Parathyroid adenoma (tissue), 2 donors: Measurements from ENCODE around the gene IGFL3.

Experiments
- H2AFZ ChIP-seq: fragments of 300-600 bp; sonication (generic); one replicate; pipeline ENCODE4 v1.7.0; 2017; ENCODE audit warnings: antibody characterized with exemption, mild to moderate bottlenecking
- H3K27ac ChIP-seq: fragments of 300-600 bp; sonication (generic); one replicate; pipeline ENCODE4 v1.7.0; 2017
- H3K27me3 ChIP-seq: fragments of 300-600 bp; sonication (generic); one replicate; pipeline ENCODE4 v1.7.0; 2017; ENCODE audit warnings: low read length; ENCODE audit not compliant: control insufficient read depth, insufficient read depth
- H3K36me3 ChIP-seq: fragments of 300-600 bp; sonication (generic); one replicate; pipeline ENCODE4 v1.7.0; 2017; ENCODE audit warnings: low read length; ENCODE audit not compliant: control insufficient read depth, insufficient read depth
- H3K4me1 ChIP-seq: fragments of 300-600 bp; sonication (generic); one replicate; pipeline ENCODE4 v1.7.0; 2017; ENCODE audit warnings: control low read depth
- H3K4me2 ChIP-seq: fragments of 300-600 bp; sonication (generic); one replicate; pipeline ENCODE4 v1.7.0; 2017; ENCODE audit warnings: low read length
- H3K4me3 ChIP-seq: fragments of 300-600 bp; sonication (generic); one replicate; pipeline ENCODE4 v1.7.0; 2017; ENCODE audit warnings: low read depth, low read length
- H3K79me2 ChIP-seq: fragments of 300-600 bp; sonication (generic); one replicate; pipeline ENCODE4 v1.7.0; 2017; ENCODE audit warnings: control low read depth
- H3K9ac ChIP-seq: fragments of 300-600 bp; sonication (generic); one replicate; pipeline ENCODE4 v1.7.0; 2017; ENCODE audit warnings: mild to moderate bottlenecking
- H3K9me3 ChIP-seq: fragments of 300-600 bp; sonication (generic); one replicate; pipeline ENCODE4 v1.7.0; 2017; ENCODE audit warnings: low read length; ENCODE audit not compliant: control insufficient read depth
- CTCF ChIP-seq: fragments of 300-600 bp; sonication (generic); IDR thresholded peaks from one replicate; pipeline ENCODE4 v1.7.0; 2017; ENCODE audit warnings: antibody characterized with exemption, mild to moderate bottlenecking
- donor health status: primary hyperparathyroidism.

IGFL3 gene

GRCh38 chr19:46131485-46132143 lies 7.1 kb upstream of the IGFL3 start:
- Histone ChIP-seq H3K9me3 (no peaks in the 10 kb centered on the region), H3K4me2 (no peak overlapping the region), H3K27me3 (no peaks in the 10 kb centered on the region), H3K79me2 (no peaks in the 10 kb centered on the region), H3K4me1 (peaks cover 6% of the 10 kb centered on the region), H3K27ac (no peak overlapping the region), H3K9ac (no peak overlapping the region), H2AFZ (no peak overlapping the region), H3K36me3 (no peaks in the 10 kb centered on the region), H3K4me3 (no peak overlapping the region)
- no peak for TF ChIP-seq CTCF

- Histone ChIP-seq H2AFZ (no peak overlapping the region), H3K27me3 (no peaks in the 10 kb centered on the region), H3K36me3 (no peaks in the 10 kb centered on the region), H3K4me3 (no peak overlapping the region), H3K9me3 (no peaks in the 10 kb centered on the region), H3K4me1 (no peaks in the 10 kb centered on the region), H3K79me2 (no peaks in the 10 kb centered on the region), H3K9ac (no peak overlapping the region), H3K27ac (no peak overlapping the region), H3K4me2 (no peak overlapping the region)
- no peak for TF ChIP-seq CTCF
Observed at GRCh38 chr19:46126086-46126580, 1.6 kb upstream of the IGFL3 start.

GRCh38 chr19:46125447-46125846 lies 959 bp upstream of the IGFL3 start:
- Histone ChIP-seq H3K27ac (no peak overlapping the region), H3K79me2 (no peaks in the 10 kb centered on the region)

GRCh38 chr19:46118136-46118535 lies 6.4 kb downstream of the IGFL3 start:
- H3K9me3 ChIP-seq = no peaks in the 10 kb centered on the region
- no peaks in the 10 kb centered on the region for H3K4me1 ChIP-seq
- no peak overlapping the region for H3K9ac ChIP-seq
- H3K4me3 ChIP-seq = no peak overlapping the region
- no peak overlapping the region for H3K4me2 ChIP-seq
- no peaks in the 10 kb centered on the region for H3K36me3 ChIP-seq
- TF ChIP-seq CTCF = no peak
- no peaks in the 10 kb centered on the region for H3K79me2 ChIP-seq
- H3K27ac ChIP-seq = no peak overlapping the region
- no peak overlapping the region for H2AFZ ChIP-seq
- H3K27me3 ChIP-seq = no peaks in the 10 kb centered on the region

More at GRCh38 chr19:46125447-46125846, 959 bp upstream of the IGFL3 start:
- no peaks in the 10 kb centered on the region for H3K4me1 ChIP-seq
- no peaks in the 10 kb centered on the region for H3K27me3 ChIP-seq
- H2AFZ ChIP-seq = no peak overlapping the region
- H3K9ac ChIP-seq = no peak overlapping the region
- no peak overlapping the region for H3K4me3 ChIP-seq
- no peak overlapping the region for H3K4me2 ChIP-seq
- H3K36me3 ChIP-seq = no peaks in the 10 kb centered on the region
- no peaks in the 10 kb centered on the region for H3K9me3 ChIP-seq
- TF ChIP-seq CTCF = no peak

- Histone ChIP-seq H3K27ac (no peak overlapping the region), H2AFZ (no peak overlapping the region), H3K36me3 (no peaks in the 10 kb centered on the region), H3K79me2 (no peaks in the 10 kb centered on the region), H3K27me3 (no peaks in the 10 kb centered on the region), H3K9ac (no peak overlapping the region), H3K4me3 (no peak overlapping the region), H3K4me1 (no peaks in the 10 kb centered on the region), H3K4me2 (no peak overlapping the region), H3K9me3 (no peaks in the 10 kb centered on the region)
- no peak for TF ChIP-seq CTCF
Observed at GRCh38 chr19:46116121-46116520, 8.4 kb downstream of the IGFL3 start.
